ENCODE data around the gene ZBTB38.

ZBTB38 gene

DNA sequence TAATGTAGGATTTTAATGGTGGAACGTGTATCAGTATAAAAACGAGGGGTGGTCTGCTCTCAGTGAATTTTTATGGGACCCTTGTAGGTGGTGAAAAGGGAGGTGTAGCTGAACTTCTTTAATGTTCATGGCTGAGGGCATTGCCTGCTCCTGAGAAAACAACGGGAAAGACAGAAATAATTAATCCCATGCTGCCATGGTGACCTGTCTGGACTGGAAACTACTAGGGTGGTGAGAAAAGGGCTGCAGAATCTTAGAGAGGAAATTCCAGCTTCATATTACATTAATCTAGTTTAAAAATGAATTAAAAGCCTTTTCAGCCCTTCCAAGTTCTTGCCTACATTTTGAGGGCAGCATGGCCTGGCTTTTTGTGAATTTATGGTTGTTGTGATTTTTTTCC lies 47.6 kb downstream of the ZBTB38 start:
- Histone ChIP-seq H3K27me3 (ENCODE audit: insufficient read depth, low read length, poor library complexity) (no peaks in the 10 kb centered on the region), H3K79me2 (ENCODE audit: insufficient read depth, low read length) (no peaks in the 10 kb centered on the region), H3K27ac (ENCODE audit: low read length) (no peak overlapping the region), H3K36me3 (ENCODE audit: insufficient read depth, low read length) (no peaks in the 10 kb centered on the region), H3K9ac (ENCODE audit: low read depth, low read length) (no peak overlapping the region), H3K9me3 (ENCODE audit: insufficient read depth, low read length, severe bottlenecking) (no peaks in the 10 kb centered on the region), H4K20me1 (ENCODE audit: insufficient read depth, low read length) (no peaks in the 10 kb centered on the region), H3K4me2 (ENCODE audit: insufficient read depth, low read length) (no peak overlapping the region), H3K4me1 (ENCODE audit: insufficient read depth, low read length) (no peaks in the 10 kb centered on the region), H2AFZ (ENCODE audit: low read depth, low read length) (no peak overlapping the region), H3K4me3 (ENCODE audit: low read depth in 1 of 2, low read length in 2 of 2) (no peak overlapping the region)
- ATAC-seq (ENCODE audit: insufficient read depth, low read depth), result no peak
- TF ChIP-seq EZH2 (IDR thresholded peaks at IDR 0.05; ENCODE audit: borderline replicate concordance, low read depth, low read length, severe bottlenecking), result no peak
- TF ChIP-seq, protein P1, sequence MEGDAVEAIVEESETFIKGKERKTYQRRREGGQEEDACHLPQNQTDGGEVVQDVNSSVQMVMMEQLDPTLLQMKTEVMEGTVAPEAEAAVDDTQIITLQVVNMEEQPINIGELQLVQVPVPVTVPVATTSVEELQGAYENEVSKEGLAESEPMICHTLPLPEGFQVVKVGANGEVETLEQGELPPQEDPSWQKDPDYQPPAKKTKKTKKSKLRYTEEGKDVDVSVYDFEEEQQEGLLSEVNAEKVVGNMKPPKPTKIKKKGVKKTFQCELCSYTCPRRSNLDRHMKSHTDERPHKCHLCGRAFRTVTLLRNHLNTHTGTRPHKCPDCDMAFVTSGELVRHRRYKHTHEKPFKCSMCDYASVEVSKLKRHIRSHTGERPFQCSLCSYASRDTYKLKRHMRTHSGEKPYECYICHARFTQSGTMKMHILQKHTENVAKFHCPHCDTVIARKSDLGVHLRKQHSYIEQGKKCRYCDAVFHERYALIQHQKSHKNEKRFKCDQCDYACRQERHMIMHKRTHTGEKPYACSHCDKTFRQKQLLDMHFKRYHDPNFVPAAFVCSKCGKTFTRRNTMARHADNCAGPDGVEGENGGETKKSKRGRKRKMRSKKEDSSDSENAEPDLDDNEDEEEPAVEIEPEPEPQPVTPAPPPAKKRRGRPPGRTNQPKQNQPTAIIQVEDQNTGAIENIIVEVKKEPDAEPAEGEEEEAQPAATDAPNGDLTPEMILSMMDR (IDR thresholded peaks at IDR 0.05; ENCODE audit: borderline replicate concordance, extremely low read depth, low read length, poor library complexity, severe bottlenecking), result no peak
- no peak for DNase-seq
